ENCODE results near the gene GPATCH8.

The GPATCH8 gene

GRCh38 chr17:44356241-44356640, 147.0 kb downstream of the GPATCH8 start:
- no peak overlapping the region for H2AFZ ChIP-seq (ENCODE audit: low read length)
- no peaks in the 10 kb centered on the region for H4K20me1 ChIP-seq (ENCODE audit: insufficient read depth, low read length, poor library complexity, severe bottlenecking)
- TF ChIP-seq CTCF (conservative IDR thresholded peaks at IDR 0.05; ENCODE audit: low read length) (no peak), EZH2phosphoT487 (IDR thresholded peaks at IDR 0.05; ENCODE audit: borderline replicate concordance) (no peak)
- H3K4me1 ChIP-seq (ENCODE audit: insufficient read depth, low read length, poor library complexity, severe bottlenecking) = no peaks in the 10 kb centered on the region
- H3K4me3 ChIP-seq (ENCODE audit: low read length, poor library complexity, severe bottlenecking) = no peak overlapping the region
- H3K36me3 ChIP-seq (ENCODE audit: insufficient read depth, low read length) = no peaks in the 10 kb centered on the region
- no peak overlapping the region for H3K9ac ChIP-seq (ENCODE audit: low read depth, low read length, poor library complexity, severe bottlenecking)
- H3K9me3 ChIP-seq (ENCODE audit: insufficient read depth, low read depth, low read length) = no peaks in the 10 kb centered on the region
- no peak overlapping the region for H3K4me2 ChIP-seq (ENCODE audit: low read depth, low read length, poor library complexity, severe bottlenecking)
- H3K9me2 ChIP-seq (replicated peaks; ENCODE audit: low read depth, low read length) = no peaks in the 10 kb centered on the region
- H3F3A ChIP-seq (ENCODE audit: low read depth) = no peaks in the 10 kb centered on the region
- no peaks in the 10 kb centered on the region for H3K27me3 ChIP-seq (ENCODE audit: insufficient read depth, low read length, poor library complexity, severe bottlenecking)
- no peaks in the 10 kb centered on the region for H3K79me2 ChIP-seq (ENCODE audit: insufficient read depth, low read length)

GRCh38 chr17:44355642-44356099, 147.5 kb downstream of the GPATCH8 start:
- no peaks in the 10 kb centered on the region for H3K9me2 ChIP-seq (replicated peaks; ENCODE audit: low read depth, low read length)
- TF ChIP-seq CTCF (conservative IDR thresholded peaks at IDR 0.05; ENCODE audit: low read length) (no peak), EZH2phosphoT487 (IDR thresholded peaks at IDR 0.05; ENCODE audit: borderline replicate concordance) (no peak)
- H3K4me1 ChIP-seq (ENCODE audit: insufficient read depth, low read length, poor library complexity, severe bottlenecking) = no peaks in the 10 kb centered on the region
- no peak overlapping the region for H3K4me2 ChIP-seq (ENCODE audit: low read depth, low read length, poor library complexity, severe bottlenecking)
- no peaks in the 10 kb centered on the region for H3F3A ChIP-seq (ENCODE audit: low read depth)
- H3K9ac ChIP-seq (ENCODE audit: low read depth, low read length, poor library complexity, severe bottlenecking) = no peak overlapping the region
- H2AFZ ChIP-seq (ENCODE audit: low read length) = no peak overlapping the region
- H3K9me3 ChIP-seq (ENCODE audit: insufficient read depth, low read depth, low read length) = no peaks in the 10 kb centered on the region
- no peaks in the 10 kb centered on the region for H3K27me3 ChIP-seq (ENCODE audit: insufficient read depth, low read length, poor library complexity, severe bottlenecking)
- no peaks in the 10 kb centered on the region for H4K20me1 ChIP-seq (ENCODE audit: insufficient read depth, low read length, poor library complexity, severe bottlenecking)
- H3K79me2 ChIP-seq (ENCODE audit: insufficient read depth, low read length) = no peaks in the 10 kb centered on the region
- H3K4me3 ChIP-seq (ENCODE audit: low read length, poor library complexity, severe bottlenecking) = no peak overlapping the region
- no peaks in the 10 kb centered on the region for H3K36me3 ChIP-seq (ENCODE audit: insufficient read depth, low read length)

GRCh38 chr17:44354582-44355561, 148.3 kb downstream of the GPATCH8 start:
- no peak overlapping the region for H3K4me3 ChIP-seq (ENCODE audit: low read length, poor library complexity, severe bottlenecking)
- no peaks in the 10 kb centered on the region for H3F3A ChIP-seq (ENCODE audit: low read depth)
- no peaks in the 10 kb centered on the region for H3K36me3 ChIP-seq (ENCODE audit: insufficient read depth, low read length)
- H3K4me2 ChIP-seq (ENCODE audit: low read depth, low read length, poor library complexity, severe bottlenecking) = no peak overlapping the region
- H3K27me3 ChIP-seq (ENCODE audit: insufficient read depth, low read length, poor library complexity, severe bottlenecking) = no peaks in the 10 kb centered on the region
- H2AFZ ChIP-seq (ENCODE audit: low read length) = no peak overlapping the region
- H4K20me1 ChIP-seq (ENCODE audit: insufficient read depth, low read length, poor library complexity, severe bottlenecking) = no peaks in the 10 kb centered on the region
- no peaks in the 10 kb centered on the region for H3K4me1 ChIP-seq (ENCODE audit: insufficient read depth, low read length, poor library complexity, severe bottlenecking)
- H3K9me2 ChIP-seq (replicated peaks; ENCODE audit: low read depth, low read length) = no peaks in the 10 kb centered on the region
- TF ChIP-seq EZH2phosphoT487 (IDR thresholded peaks at IDR 0.05; ENCODE audit: borderline replicate concordance) (no peak), CTCF (conservative IDR thresholded peaks at IDR 0.05; ENCODE audit: low read length) (no peak)
- no peak overlapping the region for H3K9ac ChIP-seq (ENCODE audit: low read depth, low read length, poor library complexity, severe bottlenecking)
- H3K9me3 ChIP-seq (ENCODE audit: insufficient read depth, low read depth, low read length) = no peaks in the 10 kb centered on the region
- H3K79me2 ChIP-seq (ENCODE audit: insufficient read depth, low read length) = no peaks in the 10 kb centered on the region
